Measurements from ENCODE around the gene FOXP1. TPM values are rescaled to one million over a fixed set of nuclear protein-coding genes. Genes with fewer than 3 reads are reported as not detected.

Gene FOXP1
- total RNA-seq, 1 donor from 2014 or later, result 27.3 TPM

- no peaks in the 10 kb centered on the region for H3K36me3 ChIP-seq
- H3K4me3 ChIP-seq, result no peak overlapping the region
- H2AFZ ChIP-seq (replicated peaks), result no peak overlapping the region
- H3K4me1 ChIP-seq, result peaks cover 15% of the 10 kb centered on the region
- no peak overlapping the region for H3K4me2 ChIP-seq
- H3K9me3 ChIP-seq (ENCODE audit: low read depth), result no peaks in the 10 kb centered on the region
- no peaks in the 10 kb centered on the region for H3K36me3 Mint-ChIP-seq
- H3F3A ChIP-seq (ENCODE audit: low read depth), result no peaks in the 10 kb centered on the region
- H3K4me1 Mint-ChIP-seq, result peaks cover 46% of the 10 kb centered on the region
- H3K27me3 ChIP-seq, result no peaks in the 10 kb centered on the region
- no peaks in the 10 kb centered on the region for H3K79me2 ChIP-seq (ENCODE audit: low read depth)
- no peak overlapping the region for H3K27ac Mint-ChIP-seq
- no peak overlapping the region for H3K4me3 Mint-ChIP-seq
- H4K20me1 ChIP-seq (ENCODE audit: low read depth), result peaks cover 4% of the 10 kb centered on the region
- no peaks in the 10 kb centered on the region for H3K9me3 Mint-ChIP-seq
- no peak overlapping the region for H3K9ac ChIP-seq
- no peak for TF ChIP-seq EZH2phosphoT487 (IDR thresholded peaks at IDR 0.05)
- TF ChIP-seq CTCF (IDR thresholded peaks at IDR 0.05), result no peak
- TF ChIP-seq EZH2 (IDR thresholded peaks at IDR 0.05), result no peak
- peaks cover 2% of the 10 kb centered on the region for H3K27me3 Mint-ChIP-seq (ENCODE audit: insufficient read depth, low read depth)
- no peak for DNase-seq (ENCODE audit: low spot score)
- H3K27ac ChIP-seq, result no peak overlapping the region
These were observed 213.1 kb downstream of the FOXP1 start for GRCh38 chr3:71370467-71370866.

- H3K4me3 ChIP-seq, result no peak overlapping the region
- peaks cover 2% of the 10 kb centered on the region for H3K27me3 Mint-ChIP-seq (ENCODE audit: insufficient read depth, low read depth)
- no peaks in the 10 kb centered on the region for H3K9me3 Mint-ChIP-seq
- H3K36me3 Mint-ChIP-seq, result no peaks in the 10 kb centered on the region
- H3K79me2 ChIP-seq (ENCODE audit: low read depth), result no peaks in the 10 kb centered on the region
- no peak overlapping the region for H3K27ac ChIP-seq
- H3K9me3 ChIP-seq (ENCODE audit: low read depth), result no peaks in the 10 kb centered on the region
- no peak overlapping the region for H2AFZ ChIP-seq (replicated peaks)
- H3K27me3 ChIP-seq, result no peaks in the 10 kb centered on the region
- H3K4me1 ChIP-seq, result peaks cover 15% of the 10 kb centered on the region
- no peak overlapping the region for H3K9ac ChIP-seq
- no peak overlapping the region for H3K4me2 ChIP-seq
- peaks cover 49% of the 10 kb centered on the region for H3K4me1 Mint-ChIP-seq
- H3K27ac Mint-ChIP-seq, result no peak overlapping the region
- TF ChIP-seq EZH2 (IDR thresholded peaks at IDR 0.05) (no peak), EZH2phosphoT487 (IDR thresholded peaks at IDR 0.05) (no peak), CTCF (IDR thresholded peaks at IDR 0.05) (no peak)
- H4K20me1 ChIP-seq (ENCODE audit: low read depth), result peaks cover 4% of the 10 kb centered on the region
- H3K4me3 Mint-ChIP-seq, result no peak overlapping the region
- no peaks in the 10 kb centered on the region for H3F3A ChIP-seq (ENCODE audit: low read depth)
- no peak for DNase-seq (ENCODE audit: low spot score)
- no peaks in the 10 kb centered on the region for H3K36me3 ChIP-seq
These were observed 213.7 kb downstream of the FOXP1 start for GRCh38 chr3:71369701-71370391.

GRCh38 chr3:71366988-71367604 is 216.4 kb downstream of the FOXP1 start:
- Mint-ChIP-seq H3K36me3 (no peaks in the 10 kb centered on the region), H3K4me3 (no peak overlapping the region), H3K4me1 (peaks cover 37% of the 10 kb centered on the region), H3K27me3 (ENCODE audit: insufficient read depth, low read depth) (peaks cover 6% of the 10 kb centered on the region), H3K9me3 (no peaks in the 10 kb centered on the region), H3K27ac (peak overlapping the region; percentile 29)
- no peaks in the 10 kb centered on the region for H3K27me3 ChIP-seq
- H3K9me3 ChIP-seq (ENCODE audit: low read depth), result no peaks in the 10 kb centered on the region
- H4K20me1 ChIP-seq (ENCODE audit: low read depth), result no peaks in the 10 kb centered on the region
- H3K27ac ChIP-seq, result no peak overlapping the region
- no peaks in the 10 kb centered on the region for H3K36me3 ChIP-seq
- H3K79me2 ChIP-seq (ENCODE audit: low read depth), result no peaks in the 10 kb centered on the region
- peak; percentile 31 for DNase-seq (ENCODE audit: low spot score)
- no peak overlapping the region for H3K4me3 ChIP-seq
- TF ChIP-seq CTCF (IDR thresholded peaks at IDR 0.05) (no peak), EZH2phosphoT487 (IDR thresholded peaks at IDR 0.05) (no peak), EZH2 (IDR thresholded peaks at IDR 0.05) (no peak)
- H2AFZ ChIP-seq (replicated peaks), result no peak overlapping the region
- H3K4me2 ChIP-seq, result no peak overlapping the region
- H3F3A ChIP-seq (ENCODE audit: low read depth), result no peaks in the 10 kb centered on the region
- no peak overlapping the region for H3K9ac ChIP-seq
- H3K4me1 ChIP-seq, result peaks cover 7% of the 10 kb centered on the region

All from neural progenitor cell (in vitro differentiated cells).